ENCODE measurements around the gene HNF1B. TPM values are rescaled to one million over a fixed set of nuclear protein-coding genes. Genes with fewer than 3 reads are reported as not detected.
A peak's percentile ranks its signal among the peaks of the same experiment; 100 is the strongest.

The HNF1B gene
- 6.5 and 7.0 TPM in 2 replicates for total RNA-seq (2013; cell fraction: nucleolus; rRNA removed)
- total RNA-seq (2014; rRNA removed) (0.82 and 0.96 TPM in 2 replicates), total RNA-seq (2014; rRNA removed; fragmentation: Illumina TruSeq; extraction: Trizol) (0.76 and 0.78 TPM in 2 replicates), total RNA-seq (2021) (2.6 and 2.7 TPM in 2 replicates), polyA plus RNA-seq (2011; rRNA removed) (7.3 and 12.7 TPM in 2 replicates), polyA plus RNA-seq (2014; fragmentation: Illumina TruSeq; extraction: Trizol) (1.6 and 2.2 TPM in 2 replicates), polyA plus RNA-seq (2014; fragmentation: Nextera tagmentation; extraction: Ambion mirVana) (under 1 TPM; 0.51 to 0.93 TPM), polyA plus RNA-seq (2014; rRNA removed) (2.0 and 2.2 TPM in 2 replicates), polyA plus RNA-seq (2016; fragmentation: Nextera tagmentation; extraction: Ambion mirVana) (1 to 10 TPM; 1.6 to 2.3 TPM), polyA minus RNA-seq (2011; rRNA and poly(A)+ RNA removed) (16.3 and 30.9 TPM in 2 replicates), Bru-seq, nascent RNA (percentile 84 among the genes with signal in this experiment), BruChase-seq, experiment 1, labeled RNA remaining after a 6-hour chase (percentile 74 among the genes with signal in this experiment), BruChase-seq, experiment 2, labeled RNA remaining after a 2-hour chase (percentile 74 among the genes with signal in this experiment)
- 1.2 TPM for polyA plus RNA-seq (2011; ENCODE audit: low read depth)
- 24.6 and 26.0 TPM in 2 replicates for polyA plus RNA-seq (2011; cell fraction: cytosol; rRNA removed)
- polyA plus RNA-seq (2011; cell fraction: nucleus; rRNA removed): 33.4 and 44.8 TPM in 2 replicates
- 1.6 and 2.2 TPM in 2 replicates for polyA plus RNA-seq (2012)
- polyA minus RNA-seq (2011; cell fraction: cytosol; rRNA and poly(A)+ RNA removed): 8.2 and 9.0 TPM in 2 replicates
- polyA minus RNA-seq (2011; cell fraction: nucleus; rRNA and poly(A)+ RNA removed): 21.3 and 36.1 TPM in 2 replicates
- long read RNA-seq, experiment 1, transcript HNF1B-207 (9 exons, 1,971 nt): minor isoform, 5 of 24 reads
- long read RNA-seq, experiment 1, transcript HNF1B-204 (9 exons, 2,977 nt): major isoform, 10 of 24 reads
- long read RNA-seq, experiment 1, partial matches to known transcripts: 1 of 24 reads
- long read RNA-seq, experiment 1, other reads (novel, unspliced or antisense): 8 of 24 reads
- long read RNA-seq, experiment 2, partial matches to known transcripts: 10 of 26 reads
- long read RNA-seq, experiment 2, other reads (novel, unspliced or antisense): 15 of 26 reads

- ATAC-seq (peak; percentile 66), DNase-seq (ENCODE audit: low read depth, low spot score) (no peak), FAIRE-seq (no peak)
- in situ Hi-C loops (cut with MboI): no loop called here
- peak within 1 kb of the TSS; percentile 56 for H3K27ac ChIP-seq (ENCODE audit: control insufficient read depth, insufficient read depth)
- peak within 1 kb of the TSS; percentile 52 for H3K9ac ChIP-seq (ENCODE audit: control insufficient read depth, insufficient read depth, low read length)
- H3K4me3 ChIP-seq: peak within 1 kb of the TSS; percentile 38; the same call in 1 of the 2 replicates
- CTCF ChIA-PET: interaction anchor here (0.6 to 5.1 kb wide), 16 partner anchors 11 to 86 kb away, joined by 3 to 58 read pairs (median 3); no protein-coding TSS in a partner anchor
- H4K20me1 ChIP-seq (ENCODE audit: control insufficient read depth, insufficient read depth): no peaks in the 10 kb centered on the region
- H3K9me3 ChIP-seq (replicated peaks; ENCODE audit: control insufficient read depth, insufficient read depth, low read length): no peaks in the 10 kb centered on the region
- SMC1A ChIA-PET (ENCODE audit: uncharacterized antibody, unreplicated experiment): interaction anchor here (0.5 to 8.5 kb wide), 14 partner anchors 9 to 814 kb away, joined by 3 to 167 read pairs (median 4); no protein-coding TSS in a partner anchor
- peaks cover 42% of the 10 kb centered on the region for H3K4me1 ChIP-seq (ENCODE audit: control insufficient read depth, insufficient read depth, low read length)
- peak within 1 kb of the TSS; percentile 59 for H2AFZ ChIP-seq (ENCODE audit: control insufficient read depth, low read depth, low read length)
- POLR2A ChIA-PET: interaction anchor here (0.5 to 4.4 kb wide), 16 partner anchors 10 to 904 kb away, joined by 3 to 44 read pairs (median 4); partner anchors contain the start of gene SYNRG
- H3K36me3 ChIP-seq (ENCODE audit: control insufficient read depth in 2 of 2, insufficient read depth in 2 of 2, low read length in 1 of 2): no peaks in the 10 kb centered on the region
- no peaks in the 10 kb centered on the region; the same call in none of the 2 replicates for H3K79me2 ChIP-seq (ENCODE audit: control insufficient read depth, insufficient read depth, low read length)
- intact Hi-C loops (cut with micrococcal nuclease; ENCODE audit: unreplicated experiment): loop anchor here (2.0 kb wide), 1 partner anchor 24 kb away; no protein-coding TSS in a partner anchor
- BruUV-seq (replicated peaks): TSS peak; percentile 88
- peak within 1 kb of the TSS; percentile 75 for H3K4me2 ChIP-seq (ENCODE audit: control insufficient read depth, insufficient read depth)
- peaks cover 0 to 22% of the 10 kb centered on the region in 2 experiments; a peak in 2 of 4 replicates for H3K27me3 ChIP-seq (replicated peaks in 1 of 2; ENCODE audit: control insufficient read depth in 2 of 2, insufficient read depth in 2 of 2, low read length in 1 of 2)
- WGBS (ENCODE audit: insufficient coverage, insufficient replicate concordance, low lambda C conversion rate, missing lambda C conversion rate): 1% methylated on average over 35 of the region's 35 CpGs
- RAD21 ChIA-PET (ENCODE audit: unreplicated experiment): interaction anchor here (0.7 to 5.0 kb wide), 14 partner anchors 10 to 369 kb away, joined by 3 to 41 read pairs (median 4); partner anchors contain the start of gene C17orf78
- 0 out of 2 replicates have a peak, but pooled peaks have one; percentile 85 for TF ChIP-seq CHD4 (IDR thresholded peaks at IDR 0.05)
- no peak for TF ChIP-seq SMARCA5 (IDR thresholded peaks at IDR 0.05)
- TF ChIP-seq HCFC1 (IDR thresholded peaks at IDR 0.05; ENCODE audit: low read length): no peak
- peak; percentile 34; the same call in 1 of the 2 replicates for TF ChIP-seq POLR2AphosphoS2 (IDR thresholded peaks at IDR 0.05; ENCODE audit: low read depth, low read length)
- TF ChIP-seq EED (IDR thresholded peaks at IDR 0.05; ENCODE audit: low read depth): peak; percentile 98
- peak; percentile 85 for TF ChIP-seq BACH1 (IDR thresholded peaks at IDR 0.05; ENCODE audit: borderline replicate concordance)
- no peak for TF ChIP-seq ZNF622 (IDR thresholded peaks at IDR 0.05)
- TF ChIP-seq SUPT20H (IDR thresholded peaks at IDR 0.05; ENCODE audit: borderline replicate concordance, control insufficient read depth, low read depth, low read length): no peak
- TF ChIP-seq MTA2 (IDR thresholded peaks at IDR 0.05; ENCODE audit: low read depth): peak; percentile 88
- peak; percentile 49 for TF ChIP-seq RUNX3 (IDR thresholded peaks at IDR 0.05; ENCODE audit: low read length)
- peak; percentile 61; the same call in 1 of the 2 replicates for TF ChIP-seq BMI1 (IDR thresholded peaks at IDR 0.05; ENCODE audit: borderline replicate concordance)
- TF ChIP-seq ETV6 (conservative IDR thresholded peaks at IDR 0.05 in 1 of 2, IDR thresholded peaks at IDR 0.05 in 1 of 2; ENCODE audit: borderline replicate concordance in 1 of 2, low read depth in 1 of 2): no peak
- peak; percentile 83; the same call in 1 of the 2 replicates for TF ChIP-seq NBN (IDR thresholded peaks at IDR 0.05)
- peak; percentile 99 for TF ChIP-seq DPF2 (IDR thresholded peaks at IDR 0.05)
- peak; percentile 95 for TF ChIP-seq GATAD2B (conservative IDR thresholded peaks at IDR 0.05; ENCODE audit: low read depth)
- no peak for TF ChIP-seq JUNB (IDR thresholded peaks at IDR 0.05)
- TF ChIP-seq BCLAF1 (IDR thresholded peaks at IDR 0.05): 0 out of 2 replicates have a peak, but pooled peaks have one; percentile 17
Measured at GRCh38 chr17:37744961-37745800, at the start of gene HNF1B. TSS of gene HNF1B (minus strand) at chr17:37745059. CDS start at chr17:37744884, 175 bp downstream.
